Neural progenitor cell (in vitro differentiated cells): ENCODE data around the gene GCG. TPM values are rescaled to one million over a fixed set of nuclear protein-coding genes. Genes with fewer than 3 reads are reported as not detected.

ENCODE experiments used
- DNase-seq: peaks from one replicate; pipeline ENCODE4 v3.0.0-alpha.2; 2016; ENCODE audit warnings: low spot score
- H2AFZ ChIP-seq: fragments of 200-600 bp; sonication (generic); replicated peaks from 2 replicates; pipeline ENCODE4 v1.6.1; 2016; ENCODE audit warnings: antibody characterized with exemption
- H3F3A ChIP-seq: fragments of 200-600 bp; sonication (generic); 2 replicates; pipeline ENCODE4 v1.6.1; 2016; ENCODE audit warnings: antibody characterized with exemption, low read depth
- H3K27ac ChIP-seq: fragments of 200-600 bp; sonication (generic); 2 replicates; pipeline ENCODE4 v1.5.1; 2016; ENCODE audit warnings: mild to moderate bottlenecking
- H3K27me3 ChIP-seq: fragments of 200-600 bp; sonication (generic); 2 replicates; pipeline ENCODE4 v1.6.1; 2016; ENCODE audit warnings: mild to moderate bottlenecking, moderate library complexity
- H3K36me3 ChIP-seq: fragments of 200-600 bp; sonication (generic); 2 replicates; pipeline ENCODE4 v1.5.1; 2016
- H3K4me1 ChIP-seq: fragments of 200-600 bp; sonication (generic); 2 replicates; pipeline ENCODE4 v1.6.1; 2016; ENCODE audit warnings: mixed run types
- H3K4me2 ChIP-seq: fragments of 200-600 bp; sonication (generic); 2 replicates; pipeline ENCODE4 v1.6.1; 2016
- H3K4me3 ChIP-seq: fragments of 200-600 bp; sonication (generic); 2 replicates; pipeline ENCODE4 v1.5.1; 2016
- H3K79me2 ChIP-seq: fragments of 200-600 bp; sonication (generic); 2 replicates; pipeline ENCODE4 v1.6.1; 2016; ENCODE audit warnings: low read depth
- H3K9ac ChIP-seq: fragments of 200-600 bp; sonication (generic); 2 replicates; pipeline ENCODE4 v1.6.1; 2016
- H3K9me3 ChIP-seq: fragments of 200-600 bp; sonication (generic); 2 replicates; pipeline ENCODE4 v1.5.1; 2016; ENCODE audit warnings: low read depth
- H4K20me1 ChIP-seq: fragments of 200-600 bp; sonication (generic); 2 replicates; pipeline ENCODE4 v1.6.1; 2016; ENCODE audit warnings: low read depth
- H3K27ac Mint-ChIP-seq: 3 replicates; pipeline ENCODE4 v1.8.0; 2021; ENCODE audit warnings: mixed read lengths
- H3K27me3 Mint-ChIP-seq: 2 replicates; pipeline ENCODE4 v1.8.0; 2022; ENCODE audit warnings: low read depth, mild to moderate bottlenecking, inconsistent platforms, moderate library complexity, mixed read lengths; ENCODE audit not compliant: insufficient read depth
- H3K36me3 Mint-ChIP-seq: 3 replicates; pipeline ENCODE4 v1.8.0; 2021; ENCODE audit warnings: mixed read lengths
- H3K4me1 Mint-ChIP-seq: 3 replicates; pipeline ENCODE4 v1.8.0; 2021; ENCODE audit warnings: mixed read lengths
- H3K4me3 Mint-ChIP-seq: 3 replicates; pipeline ENCODE4 v1.8.0; 2021; ENCODE audit warnings: mild to moderate bottlenecking, moderate library complexity, mixed read lengths
- H3K9me3 Mint-ChIP-seq: 3 replicates; pipeline ENCODE4 v1.8.0; 2020; ENCODE audit warnings: mixed read lengths
- CTCF ChIP-seq: fragments of 200-600 bp; sonication (generic); IDR thresholded peaks from 2 replicates; pipeline ENCODE4 v1.5.1; 2017; ENCODE audit warnings: antibody characterized with exemption, mild to moderate bottlenecking
- EZH2 ChIP-seq: fragments of 200-600 bp; sonication (generic); IDR thresholded peaks from 2 replicates; pipeline ENCODE4 v1.6.1; 2017; ENCODE audit warnings: antibody characterized with exemption, mild to moderate bottlenecking, moderate library complexity
- EZH2phosphoT487 ChIP-seq: fragments of 200-600 bp; sonication (generic); IDR thresholded peaks from 2 replicates; pipeline ENCODE4 v1.6.1; 2017; ENCODE audit warnings: antibody characterized with exemption
- total RNA-seq: library from RNA; depleted of rRNA; stranded (reverse); fragments of >200 nt; gene quantifications from 2 replicates; pipeline ENCODE4 v1.2.3, GENCODE V29; 2015; ENCODE audit warnings: low replicate concordance

GCG gene
- total RNA-seq, 1 donor from 2014 or later = not detected

GRCh38 chr2:162182395-162182794 is 30.3 kb upstream of the GCG start:
- Histone ChIP-seq H3K9ac (no peak overlapping the region), H3K27me3 (no peaks in the 10 kb centered on the region)

GRCh38 chr2:162177301-162177700 is 25.3 kb upstream of the GCG start:
- TF ChIP-seq EZH2 = no peak
- TF ChIP-seq EZH2phosphoT487 = no peak
- no peak for TF ChIP-seq CTCF
- H3K27ac ChIP-seq = no peak overlapping the region
- H3K9me3 ChIP-seq = no peaks in the 10 kb centered on the region
- no peaks in the 10 kb centered on the region for H3K4me1 ChIP-seq
- no peak overlapping the region for H3K4me3 ChIP-seq
- H4K20me1 ChIP-seq = no peaks in the 10 kb centered on the region
- H3F3A ChIP-seq = no peaks in the 10 kb centered on the region
- H3K9me3 Mint-ChIP-seq = no peaks in the 10 kb centered on the region
- H3K4me2 ChIP-seq = no peak overlapping the region
- no peak overlapping the region for H3K4me3 Mint-ChIP-seq
- no peaks in the 10 kb centered on the region for H3K79me2 ChIP-seq
- no peaks in the 10 kb centered on the region for H3K27me3 ChIP-seq
- H2AFZ ChIP-seq = no peak overlapping the region
- H3K36me3 ChIP-seq = no peaks in the 10 kb centered on the region
- no peaks in the 10 kb centered on the region for H3K27me3 Mint-ChIP-seq
- no peak overlapping the region for H3K9ac ChIP-seq
- H3K36me3 Mint-ChIP-seq = no peaks in the 10 kb centered on the region
- DNase-seq = no peak
- no peaks in the 10 kb centered on the region for H3K4me1 Mint-ChIP-seq
- no peak overlapping the region for H3K27ac Mint-ChIP-seq

More at GRCh38 chr2:162182395-162182794, 30.3 kb upstream of the GCG start:
- H3K27me3 Mint-ChIP-seq = no peaks in the 10 kb centered on the region
- Histone ChIP-seq H4K20me1 (no peaks in the 10 kb centered on the region), H3K27ac (no peak overlapping the region), H3K4me1 (no peaks in the 10 kb centered on the region), H3K79me2 (no peaks in the 10 kb centered on the region), H3K36me3 (no peaks in the 10 kb centered on the region), H3K4me3 (no peak overlapping the region), H3K4me2 (no peak overlapping the region), H3K9me3 (no peaks in the 10 kb centered on the region), H2AFZ (no peak overlapping the region), H3F3A (no peaks in the 10 kb centered on the region)
- H3K36me3 Mint-ChIP-seq = no peaks in the 10 kb centered on the region
- no peaks in the 10 kb centered on the region for H3K4me1 Mint-ChIP-seq
- no peak for DNase-seq
- no peaks in the 10 kb centered on the region for H3K9me3 Mint-ChIP-seq
- no peak for TF ChIP-seq EZH2phosphoT487
- TF ChIP-seq CTCF = no peak
- TF ChIP-seq EZH2 = no peak
- no peak overlapping the region for H3K4me3 Mint-ChIP-seq
- no peak overlapping the region for H3K27ac Mint-ChIP-seq

GRCh38 chr2:162175714-162176113 is 23.7 kb upstream of the GCG start:
- Mint-ChIP-seq H3K4me1 (no peaks in the 10 kb centered on the region), H3K9me3 (no peaks in the 10 kb centered on the region)
- H3K36me3 ChIP-seq = no peaks in the 10 kb centered on the region

More at GRCh38 chr2:162175714-162176113, 23.7 kb upstream of the GCG start:
- Mint-ChIP-seq H3K27me3 (no peaks in the 10 kb centered on the region), H3K36me3 (no peaks in the 10 kb centered on the region), H3K4me3 (no peak overlapping the region), H3K27ac (no peak overlapping the region)
- no peaks in the 10 kb centered on the region for H3K4me1 ChIP-seq
- TF ChIP-seq EZH2phosphoT487 (no peak), CTCF (no peak), EZH2 (no peak)
- H2AFZ ChIP-seq = no peak overlapping the region
- H3K4me2 ChIP-seq = no peak overlapping the region
- H3K27ac ChIP-seq = no peak overlapping the region
- H3K9ac ChIP-seq = no peak overlapping the region
- DNase-seq = no peak
- H3K9me3 ChIP-seq = no peaks in the 10 kb centered on the region
- H3K79me2 ChIP-seq = no peaks in the 10 kb centered on the region
- no peaks in the 10 kb centered on the region for H4K20me1 ChIP-seq
- no peaks in the 10 kb centered on the region for H3F3A ChIP-seq
- no peaks in the 10 kb centered on the region for H3K27me3 ChIP-seq
- H3K4me3 ChIP-seq = no peak overlapping the region
